HL-60/S4 (cell line): ENCODE data around the gene ASCC2.

Source experiments
- in situ Hi-C: fragments of 300-500 bp; cut with MboI; formaldehyde crosslinking; loops from 2 replicates; pipeline ENCODE4 v1.14.3; 2022; ENCODE audit warnings: low sequenced_read_pairs

Gene ASCC2

GRCh38 chr22:29821291-29822016, 16.6 kb downstream of the ASCC2 start:
- in situ Hi-C loops: no loop called here

- in situ Hi-C loops: no loop called here
These were observed 17.1 kb downstream of the ASCC2 start for GRCh38 chr22:29820961-29821290.

- in situ Hi-C loops: no loop called here
These were observed 18.6 kb downstream of the ASCC2 start for GRCh38 chr22:29819501-29819900.

GRCh38 chr22:29817724-29818123, 20.4 kb downstream of the ASCC2 start:
- in situ Hi-C loops: no loop called here

GRCh38 chr22:29816980-29817379, 21.1 kb downstream of the ASCC2 start:
- in situ Hi-C loops: no loop called here

GRCh38 chr22:29816539-29816938, 21.5 kb downstream of the ASCC2 start:
- in situ Hi-C loops: no loop called here

GRCh38 chr22:29816128-29816527, 21.9 kb downstream of the ASCC2 start:
- in situ Hi-C loops: no loop called here

- in situ Hi-C loops: no loop called here
These were observed 22.5 kb downstream of the ASCC2 start for GRCh38 chr22:29815580-29815979.

- in situ Hi-C loops: no loop called here
These were observed 24.1 kb downstream of the ASCC2 start for GRCh38 chr22:29814003-29814402.

- in situ Hi-C loops: no loop called here
These were observed 24.5 kb downstream of the ASCC2 start for GRCh38 chr22:29813563-29813962.

GRCh38 chr22:29813126-29813525, 24.9 kb downstream of the ASCC2 start:
- in situ Hi-C loops: no loop called here

- in situ Hi-C loops: no loop called here
These were observed 26.7 kb downstream of the ASCC2 start for GRCh38 chr22:29811377-29811776.

GRCh38 chr22:29810216-29810615, 27.9 kb downstream of the ASCC2 start:
- in situ Hi-C loops: no loop called here

- in situ Hi-C loops: no loop called here
These were observed 31.9 kb downstream of the ASCC2 start for GRCh38 chr22:29806196-29806595.

GRCh38 chr22:29804985-29805384, 33.1 kb downstream of the ASCC2 start:
- in situ Hi-C loops: no loop called here

GRCh38 chr22:29803190-29803589, 34.9 kb downstream of the ASCC2 start:
- in situ Hi-C loops: no loop called here

GRCh38 chr22:29801796-29802195, 36.3 kb downstream of the ASCC2 start:
- in situ Hi-C loops: no loop called here

GRCh38 chr22:29801153-29801552, 36.9 kb downstream of the ASCC2 start:
- in situ Hi-C loops: no loop called here

- in situ Hi-C loops: no loop called here
These were observed 38.8 kb downstream of the ASCC2 start for GRCh38 chr22:29799217-29799680.

- in situ Hi-C loops: no loop called here
These were observed 39.3 kb downstream of the ASCC2 start for GRCh38 chr22:29798801-29799200.

- in situ Hi-C loops: no loop called here
These were observed 39.8 kb downstream of the ASCC2 start for GRCh38 chr22:29798318-29798717.

GRCh38 chr22:29797351-29797750, 40.7 kb downstream of the ASCC2 start:
- in situ Hi-C loops: no loop called here

GRCh38 chr22:29795663-29796062, 42.4 kb downstream of the ASCC2 start:
- in situ Hi-C loops: no loop called here
